Measurements from ENCODE around the gene TGFA. TPM values are rescaled to one million over a fixed set of nuclear protein-coding genes. Genes with fewer than 3 reads are reported as not detected.

Gene TGFA
- total RNA-seq, 1 experiment from 2014 or later, result 2.5 TPM

DNA sequence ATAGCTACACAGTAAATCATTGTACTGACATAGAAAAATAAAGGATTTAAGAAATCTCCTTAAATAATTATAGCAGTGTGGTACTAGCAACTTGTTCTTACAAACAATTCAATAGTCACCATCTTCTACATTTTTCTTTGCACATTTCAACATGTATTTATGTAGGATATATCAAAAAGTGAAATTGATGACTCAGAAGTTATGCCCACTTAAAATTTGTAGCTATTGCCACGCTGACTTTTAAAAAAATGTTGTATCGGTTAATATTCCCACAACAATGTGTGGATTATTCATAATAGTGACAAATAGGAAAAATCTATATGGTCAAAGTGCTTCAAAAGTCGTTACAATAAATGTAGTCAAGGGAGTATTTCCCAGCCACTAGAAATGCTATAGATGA lies 6.7 kb downstream of the TGFA start:
- Mint-ChIP-seq H3K27ac (no peak overlapping the region), H3K9me3 (no peaks in the 10 kb centered on the region), H3K27me3 (ENCODE audit: low read depth) (peaks cover 46% of the 10 kb centered on the region), H3K4me3 (no peak overlapping the region), H3K36me3 (no peaks in the 10 kb centered on the region), H3K4me1 (no peaks in the 10 kb centered on the region)
- TF ChIP-seq TCF7 (CRISPR knock-in tag; IDR thresholded peaks at IDR 0.05; ENCODE audit: low read depth), result no peak
- CTCF ChIA-PET, result no interaction called here
- POLR2A ChIA-PET, result no interaction called here
- ATAC-seq (no peak), DNase-seq (ENCODE audit: low spot score) (no peak)

DNA sequence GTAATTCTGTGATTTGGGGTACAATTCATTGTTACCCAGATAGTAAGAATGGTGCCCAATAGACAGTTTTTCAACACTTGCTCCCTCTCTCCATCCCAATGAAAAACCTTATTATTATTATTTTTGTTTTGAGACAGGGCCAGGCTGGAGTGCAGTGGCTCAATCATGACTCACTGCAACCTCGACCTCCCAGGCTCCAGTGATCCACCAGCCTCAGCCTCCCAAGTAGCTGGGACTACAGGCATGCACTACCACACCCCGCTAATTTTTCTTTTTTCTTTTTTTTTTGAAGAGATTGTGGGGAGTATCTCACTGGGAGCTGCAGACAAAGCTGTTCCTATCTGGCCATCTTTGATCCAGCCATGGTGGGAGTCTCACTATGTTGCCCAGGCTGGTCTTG lies 7.2 kb downstream of the TGFA start:
- ATAC-seq, result no peak

More for the DNA sequence above, 7.2 kb downstream of the TGFA start:
- DNase-seq (ENCODE audit: low spot score), result no peak
- Mint-ChIP-seq H3K36me3 (no peaks in the 10 kb centered on the region), H3K9me3 (no peaks in the 10 kb centered on the region), H3K4me3 (no peak overlapping the region), H3K27me3 (ENCODE audit: low read depth) (peaks cover 46% of the 10 kb centered on the region), H3K4me1 (no peaks in the 10 kb centered on the region), H3K27ac (no peak overlapping the region)
- TF ChIP-seq GRHL2 (CRISPR knock-in tag; IDR thresholded peaks at IDR 0.05; ENCODE audit: insufficient replicate concordance, severe bottlenecking) (no peak), FOXJ3 (CRISPR knock-in tag; IDR thresholded peaks at IDR 0.05; ENCODE audit: borderline replicate concordance) (no peak), ZNF138 (CRISPR knock-in tag; conservative IDR thresholded peaks at IDR 0.05) (no peak), ETV6 (CRISPR knock-in tag; IDR thresholded peaks at IDR 0.05) (no peak), ZNF232 (CRISPR knock-in tag; IDR thresholded peaks at IDR 0.05) (no peak), ZNF396 (CRISPR knock-in tag; IDR thresholded peaks at IDR 0.05; ENCODE audit: borderline replicate concordance) (no peak), ZNF423 (CRISPR knock-in tag; IDR thresholded peaks at IDR 0.05) (no peak)
- TF ChIP-seq, protein P1, sequence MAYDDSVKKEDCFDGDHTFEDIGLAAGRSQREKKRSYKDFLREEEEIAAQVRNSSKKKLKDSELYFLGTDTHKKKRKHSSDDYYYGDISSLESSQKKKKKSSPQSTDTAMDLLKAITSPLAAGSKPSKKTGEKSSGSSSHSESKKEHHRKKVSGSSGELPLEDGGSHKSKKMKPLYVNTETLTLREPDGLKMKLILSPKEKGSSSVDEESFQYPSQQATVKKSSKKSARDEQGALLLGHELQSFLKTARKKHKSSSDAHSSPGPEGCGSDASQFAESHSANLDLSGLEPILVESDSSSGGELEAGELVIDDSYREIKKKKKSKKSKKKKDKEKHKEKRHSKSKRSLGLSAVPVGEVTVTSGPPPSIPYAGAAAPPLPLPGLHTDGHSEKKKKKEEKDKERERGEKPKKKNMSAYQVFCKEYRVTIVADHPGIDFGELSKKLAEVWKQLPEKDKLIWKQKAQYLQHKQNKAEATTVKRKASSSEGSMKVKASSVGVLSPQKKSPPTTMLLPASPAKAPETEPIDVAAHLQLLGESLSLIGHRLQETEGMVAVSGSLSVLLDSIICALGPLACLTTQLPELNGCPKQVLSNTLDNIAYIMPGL (CRISPR knock-in tag; IDR thresholded peaks at IDR 0.05), result no peak
- TF ChIP-seq, protein P2, sequence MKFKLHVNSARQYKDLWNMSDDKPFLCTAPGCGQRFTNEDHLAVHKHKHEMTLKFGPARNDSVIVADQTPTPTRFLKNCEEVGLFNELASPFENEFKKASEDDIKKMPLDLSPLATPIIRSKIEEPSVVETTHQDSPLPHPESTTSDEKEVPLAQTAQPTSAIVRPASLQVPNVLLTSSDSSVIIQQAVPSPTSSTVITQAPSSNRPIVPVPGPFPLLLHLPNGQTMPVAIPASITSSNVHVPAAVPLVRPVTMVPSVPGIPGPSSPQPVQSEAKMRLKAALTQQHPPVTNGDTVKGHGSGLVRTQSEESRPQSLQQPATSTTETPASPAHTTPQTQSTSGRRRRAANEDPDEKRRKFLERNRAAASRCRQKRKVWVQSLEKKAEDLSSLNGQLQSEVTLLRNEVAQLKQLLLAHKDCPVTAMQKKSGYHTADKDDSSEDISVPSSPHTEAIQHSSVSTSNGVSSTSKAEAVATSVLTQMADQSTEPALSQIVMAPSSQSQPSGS (CRISPR knock-in tag; IDR thresholded peaks at IDR 0.05; ENCODE audit: borderline replicate concordance, low read depth), result no peak
- TF ChIP-seq, protein P3, sequence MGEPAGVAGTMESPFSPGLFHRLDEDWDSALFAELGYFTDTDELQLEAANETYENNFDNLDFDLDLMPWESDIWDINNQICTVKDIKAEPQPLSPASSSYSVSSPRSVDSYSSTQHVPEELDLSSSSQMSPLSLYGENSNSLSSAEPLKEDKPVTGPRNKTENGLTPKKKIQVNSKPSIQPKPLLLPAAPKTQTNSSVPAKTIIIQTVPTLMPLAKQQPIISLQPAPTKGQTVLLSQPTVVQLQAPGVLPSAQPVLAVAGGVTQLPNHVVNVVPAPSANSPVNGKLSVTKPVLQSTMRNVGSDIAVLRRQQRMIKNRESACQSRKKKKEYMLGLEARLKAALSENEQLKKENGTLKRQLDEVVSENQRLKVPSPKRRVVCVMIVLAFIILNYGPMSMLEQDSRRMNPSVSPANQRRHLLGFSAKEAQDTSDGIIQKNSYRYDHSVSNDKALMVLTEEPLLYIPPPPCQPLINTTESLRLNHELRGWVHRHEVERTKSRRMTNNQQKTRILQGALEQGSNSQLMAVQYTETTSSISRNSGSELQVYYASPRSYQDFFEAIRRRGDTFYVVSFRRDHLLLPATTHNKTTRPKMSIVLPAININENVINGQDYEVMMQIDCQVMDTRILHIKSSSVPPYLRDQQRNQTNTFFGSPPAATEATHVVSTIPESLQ (CRISPR knock-in tag; IDR thresholded peaks at IDR 0.05), result no peak
- TF ChIP-seq, protein P4, sequence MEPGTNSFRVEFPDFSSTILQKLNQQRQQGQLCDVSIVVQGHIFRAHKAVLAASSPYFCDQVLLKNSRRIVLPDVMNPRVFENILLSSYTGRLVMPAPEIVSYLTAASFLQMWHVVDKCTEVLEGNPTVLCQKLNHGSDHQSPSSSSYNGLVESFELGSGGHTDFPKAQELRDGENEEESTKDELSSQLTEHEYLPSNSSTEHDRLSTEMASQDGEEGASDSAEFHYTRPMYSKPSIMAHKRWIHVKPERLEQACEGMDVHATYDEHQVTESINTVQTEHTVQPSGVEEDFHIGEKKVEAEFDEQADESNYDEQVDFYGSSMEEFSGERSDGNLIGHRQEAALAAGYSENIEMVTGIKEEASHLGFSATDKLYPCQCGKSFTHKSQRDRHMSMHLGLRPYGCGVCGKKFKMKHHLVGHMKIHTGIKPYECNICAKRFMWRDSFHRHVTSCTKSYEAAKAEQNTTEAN (CRISPR knock-in tag; IDR thresholded peaks at IDR 0.05), result no peak
- TF ChIP-seq, protein P5, sequence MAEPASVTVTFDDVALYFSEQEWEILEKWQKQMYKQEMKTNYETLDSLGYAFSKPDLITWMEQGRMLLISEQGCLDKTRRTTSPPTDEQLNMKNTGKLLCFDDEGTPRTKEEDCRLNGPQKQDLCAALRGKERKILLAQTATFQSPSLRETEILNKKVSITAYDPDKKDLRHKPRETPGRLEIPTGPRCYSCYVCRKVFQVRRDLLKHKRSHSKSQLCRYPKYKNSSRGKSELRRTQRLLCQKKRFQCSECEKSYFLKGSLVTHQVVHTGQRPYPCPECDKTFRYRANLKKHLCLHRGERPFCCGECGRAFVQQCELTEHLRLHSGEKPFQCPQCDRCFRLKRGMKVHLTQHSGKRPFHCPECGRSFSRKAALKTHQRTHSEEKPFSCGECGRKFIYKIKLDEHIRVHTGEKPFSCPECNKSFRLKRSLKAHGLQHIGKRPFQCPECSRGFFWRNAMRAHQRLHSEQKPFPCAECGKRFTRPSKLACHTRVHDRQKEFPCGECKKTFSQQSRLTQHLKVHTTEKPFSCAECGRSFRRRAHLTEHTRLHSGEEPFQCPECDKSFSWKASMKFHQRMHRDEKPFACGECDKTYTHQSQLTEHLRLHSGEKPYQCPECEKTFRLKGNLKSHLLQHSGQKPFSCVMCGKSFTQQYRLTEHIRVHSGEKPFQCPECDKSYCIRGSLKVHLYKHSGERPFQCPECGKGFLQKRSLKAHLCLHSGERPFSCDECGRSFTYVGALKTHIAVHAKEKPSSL (CRISPR knock-in tag; conservative IDR thresholded peaks at IDR 0.05), result no peak
- TF ChIP-seq, protein P6, sequence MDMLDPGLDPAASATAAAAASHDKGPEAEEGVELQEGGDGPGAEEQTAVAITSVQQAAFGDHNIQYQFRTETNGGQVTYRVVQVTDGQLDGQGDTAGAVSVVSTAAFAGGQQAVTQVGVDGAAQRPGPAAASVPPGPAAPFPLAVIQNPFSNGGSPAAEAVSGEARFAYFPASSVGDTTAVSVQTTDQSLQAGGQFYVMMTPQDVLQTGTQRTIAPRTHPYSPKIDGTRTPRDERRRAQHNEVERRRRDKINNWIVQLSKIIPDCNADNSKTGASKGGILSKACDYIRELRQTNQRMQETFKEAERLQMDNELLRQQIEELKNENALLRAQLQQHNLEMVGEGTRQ (CRISPR knock-in tag; IDR thresholded peaks at IDR 0.05), result no peak
- ChIA-PET POLR2A (no interaction called here), CTCF (no interaction called here)

All from WTC11 (cell line).